Posterior vena cava (tissue), 2 donors: ENCODE data around the gene ARMC3. TPM values are rescaled to one million over a fixed set of nuclear protein-coding genes. Genes with fewer than 3 reads are reported as not detected.

Source experiments
- DNase-seq: peaks from one replicate; pipeline ENCODE4 v3.0.0-alpha.2; 2020; ENCODE audit warnings: low spot score
- intact Hi-C, 2 donors: fragments of 100-400 bp; cut with DNase I; formaldehyde crosslinking; loops; one replicate each; pipeline versions ENCODE4 v1.14.1 to v1.14.2; 2022 to 2023
- total RNA-seq, 2 donors: library from RNA; stranded (reverse); fragmentation: NEBNext Ultra II Directional; extraction: Animal tissue kit (Norgen Biotek cat#: 25700); gene quantifications; one replicate each; pipeline ENCODE4 v1.2.1, GENCODE V29; 2021
- donor health status: DM: yes; HTN: yes; CAD: no.
- donor health status: DM: yes; HTN: yes; CAD: no.

ARMC3 gene
- total RNA-seq, 2 donors from 2014 or later, result not detected

DNA sequence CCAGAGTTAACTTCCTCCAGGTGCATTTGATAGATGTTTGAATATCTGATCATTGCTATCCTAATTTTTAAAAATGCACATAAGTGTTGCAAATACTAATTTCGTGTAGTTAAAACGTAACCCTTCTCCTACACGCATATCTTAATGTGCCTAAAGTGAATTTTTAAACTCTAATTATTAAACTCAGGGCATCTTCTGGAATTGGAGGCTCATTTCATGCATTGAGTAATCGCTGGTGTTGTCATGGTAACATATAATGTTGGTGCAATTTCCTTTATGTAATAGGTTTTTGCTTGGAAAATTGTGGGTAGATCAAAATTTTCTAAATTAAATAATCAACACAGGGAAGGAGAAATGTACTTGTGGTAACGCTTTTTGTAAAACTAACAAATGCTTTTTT lies 56.2 kb downstream of the ARMC3 start:
- intact Hi-C loops, result loop anchor here in 1 of 2 donors (10.0 kb wide), 1 partner anchor 399 kb away; no protein-coding TSS in a partner anchor
- no peak for DNase-seq

DNA sequence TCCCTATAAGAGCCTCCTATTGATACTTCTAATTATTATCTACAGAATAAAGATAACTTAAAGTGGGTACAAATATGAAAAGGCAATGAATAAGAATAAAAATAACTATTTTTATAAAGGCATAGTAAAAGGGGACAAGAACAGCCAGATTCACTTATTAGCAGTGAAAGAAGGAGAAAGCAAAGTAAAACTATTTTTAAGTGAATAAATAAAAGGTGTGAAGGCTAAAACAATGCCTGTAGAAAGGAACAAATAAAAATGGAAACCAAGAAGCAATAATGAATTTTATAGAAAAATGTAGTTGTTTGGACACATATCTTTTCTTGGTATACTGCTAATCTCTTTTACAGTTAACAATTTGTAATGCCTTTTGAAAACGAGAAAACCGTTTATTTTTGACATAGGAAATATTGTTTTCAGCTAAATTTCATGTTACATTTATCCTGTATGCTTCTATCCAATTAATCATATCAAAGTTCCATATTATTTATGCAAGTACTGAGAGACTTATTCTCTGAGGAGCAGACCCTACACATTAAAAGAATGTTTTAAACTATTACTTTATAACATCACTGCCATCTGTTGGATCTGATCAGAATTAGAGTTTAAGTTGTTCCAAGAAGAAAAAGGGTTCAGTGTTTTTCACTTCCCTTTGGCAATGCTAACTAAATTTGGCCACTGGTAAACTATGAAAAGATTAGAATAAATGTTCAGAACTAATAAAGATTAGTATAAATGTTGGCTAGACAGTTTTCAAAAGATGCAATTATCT lies 59.1 kb downstream of the ARMC3 start:
- no peak for DNase-seq
- intact Hi-C loops, result loop anchor here (5.0 to 10.0 kb wide), 2 partner anchors 402 to 975 kb away; no protein-coding TSS in a partner anchor

DNA sequence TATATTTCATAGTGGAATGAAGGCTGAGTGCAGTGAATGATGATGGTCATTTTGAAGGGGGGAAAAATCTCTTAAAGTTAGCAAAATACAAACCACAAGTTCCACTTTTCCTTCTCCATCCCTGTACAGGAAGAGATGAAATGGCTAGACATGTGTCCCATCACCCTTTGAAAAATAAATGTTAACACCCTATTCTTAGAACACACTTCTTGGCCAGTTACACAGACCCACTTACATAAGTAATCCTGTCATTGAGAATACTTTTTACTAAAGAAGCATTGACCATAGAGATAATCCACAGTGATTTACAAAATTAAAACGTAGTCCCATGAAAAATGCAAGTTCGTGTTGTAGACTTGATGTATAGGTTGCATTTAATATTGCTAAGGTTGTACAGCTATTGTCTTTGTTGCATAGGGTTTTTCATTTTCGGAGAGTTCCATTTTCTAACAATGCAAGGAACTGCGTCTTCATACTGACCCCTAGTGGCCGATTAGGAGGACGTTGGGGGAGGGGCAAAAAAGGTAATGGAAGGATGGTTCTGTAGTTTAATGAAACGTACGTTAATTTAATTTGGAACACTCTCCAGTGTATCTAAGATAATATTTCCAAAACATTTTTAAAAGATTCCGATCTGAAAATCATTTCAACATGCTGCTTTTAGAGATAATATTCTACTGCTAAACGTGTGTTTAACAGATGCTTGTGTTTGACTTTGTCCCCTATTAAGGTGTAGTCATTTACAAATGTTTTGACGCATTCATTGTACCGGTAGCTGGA lies 60.9 kb downstream of the ARMC3 start:
- DNase-seq, result no peak
- intact Hi-C loops, result loop anchor here (5.0 to 10.0 kb wide), 2 partner anchors 404 to 976 kb away; no protein-coding TSS in a partner anchor

DNA sequence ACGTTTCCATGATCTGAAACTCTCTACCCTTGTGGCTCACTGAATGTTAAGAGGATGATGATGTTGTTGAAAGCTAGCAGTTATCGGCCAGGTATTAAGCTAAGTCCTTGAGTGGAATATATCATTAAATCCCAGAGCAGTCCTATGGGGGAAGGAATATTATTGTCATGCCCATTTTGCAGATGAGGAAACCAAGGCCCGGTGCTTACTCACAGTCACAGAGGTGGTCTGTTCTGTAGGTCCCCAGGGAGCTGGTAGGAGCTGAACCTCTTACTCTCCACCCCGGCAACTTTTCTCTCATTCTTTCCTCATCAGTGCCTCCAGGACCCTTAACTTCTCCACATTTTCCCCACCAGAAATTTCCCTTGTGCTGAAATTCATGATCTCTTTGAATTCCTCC lies 62.6 kb downstream of the ARMC3 start:
- intact Hi-C loops, result no loop called here
- DNase-seq, result no peak

DNA sequence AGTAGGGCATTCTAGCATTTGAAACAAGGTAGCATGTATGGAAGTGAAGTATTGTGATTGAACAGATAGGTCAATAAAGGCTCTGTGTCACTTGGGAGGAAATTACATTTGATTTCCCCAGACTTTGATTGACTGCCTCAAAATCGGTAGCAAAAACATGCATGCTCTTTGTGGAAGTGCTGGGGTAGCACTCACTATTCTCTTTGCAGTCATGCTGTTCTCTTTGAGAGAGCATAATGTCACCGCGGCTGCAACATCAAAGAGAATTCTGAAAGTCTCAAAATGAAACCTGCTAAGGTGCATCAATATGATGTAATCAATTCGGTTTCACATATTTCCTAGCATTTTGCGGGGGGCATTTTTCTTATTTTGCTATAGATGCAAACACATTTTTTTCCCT lies 64.2 kb downstream of the ARMC3 start:
- no peak for DNase-seq
- intact Hi-C loops, result no loop called here

DNA sequence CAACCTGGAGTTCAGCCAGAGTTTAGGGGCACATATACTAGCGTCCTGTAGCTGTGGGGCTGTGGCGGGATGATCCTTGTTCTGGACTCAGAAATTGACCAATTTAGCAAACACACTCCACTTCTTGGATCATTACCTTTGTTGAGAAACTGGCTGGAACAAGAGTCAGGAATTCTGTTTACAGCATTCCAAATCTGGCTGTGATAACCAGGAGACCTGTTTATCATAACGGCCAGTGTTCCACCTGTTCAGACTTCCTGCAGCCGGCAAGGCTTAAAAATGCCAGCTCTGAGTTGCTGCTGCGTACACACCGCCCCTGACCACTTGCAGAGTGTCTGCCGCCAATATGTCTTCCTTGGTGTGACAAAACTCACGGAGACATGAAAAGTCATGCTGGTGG lies 64.8 kb downstream of the ARMC3 start:
- intact Hi-C loops, result no loop called here

DNA sequence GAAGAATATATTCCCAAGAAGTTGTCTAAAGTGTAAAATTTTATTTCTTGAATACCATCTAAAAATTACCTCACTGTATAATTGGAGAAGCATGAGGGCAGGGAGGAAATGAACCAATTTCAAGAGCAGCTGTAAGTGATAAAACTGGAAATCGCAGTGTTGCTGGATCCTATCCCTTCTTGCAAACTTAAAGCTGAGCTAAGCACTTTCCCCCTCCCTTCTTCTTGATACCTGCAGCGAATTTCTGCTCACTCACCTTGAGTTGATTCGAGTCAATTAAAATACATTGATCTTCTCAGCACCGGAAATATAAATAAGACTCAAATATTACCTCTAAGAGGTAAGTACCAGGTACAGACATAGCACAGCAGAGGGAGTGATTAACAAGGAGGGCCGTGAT lies 65.5 kb downstream of the ARMC3 start:
- intact Hi-C loops, result no loop called here

More for the DNA sequence above, 64.8 kb downstream of the ARMC3 start:
- DNase-seq, result no peak

DNA sequence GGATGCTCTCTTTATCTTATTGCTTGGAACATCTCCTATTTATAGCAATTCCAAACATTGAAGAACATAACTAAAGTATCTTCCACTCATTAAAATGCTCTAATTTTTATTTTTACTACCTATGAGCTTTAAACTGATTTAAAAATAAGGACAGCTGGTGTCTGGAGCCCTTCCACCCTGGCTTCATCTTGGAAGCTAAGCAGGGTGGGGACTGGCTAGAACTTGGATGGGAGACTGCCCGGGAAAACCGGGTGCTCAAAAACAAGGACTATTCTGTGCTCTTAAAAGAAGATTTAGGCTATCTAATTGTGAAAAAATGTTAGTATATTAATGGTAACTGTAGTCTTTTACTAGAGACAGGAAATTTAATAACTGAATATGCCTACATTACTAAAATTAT lies 69.2 kb downstream of the ARMC3 start:
- intact Hi-C loops, result no loop called here

More for the DNA sequence above, 65.5 kb downstream of the ARMC3 start:
- DNase-seq, result no peak

DNA sequence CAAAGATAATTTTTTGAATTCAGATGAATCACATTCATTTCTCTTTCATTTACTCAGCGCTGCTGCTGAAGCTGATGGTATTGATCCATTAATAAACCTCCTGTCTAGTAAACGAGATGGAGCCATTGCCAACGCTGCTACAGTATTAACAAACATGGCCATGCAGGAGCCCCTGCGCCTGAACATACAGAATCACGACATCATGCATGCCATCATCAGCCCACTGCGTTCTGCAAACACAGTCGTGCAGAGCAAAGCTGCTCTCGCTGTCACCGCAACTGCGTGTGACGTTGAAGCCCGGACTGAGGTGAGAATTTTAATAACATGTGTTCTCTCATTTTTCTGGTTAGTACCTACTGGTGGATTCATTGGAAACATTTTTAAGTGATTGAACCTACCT lies 70.2 kb downstream of the ARMC3 start:
- intact Hi-C loops, result no loop called here
- DNase-seq, result no peak

More for the DNA sequence above, 69.2 kb downstream of the ARMC3 start:
- no peak for DNase-seq

DNA sequence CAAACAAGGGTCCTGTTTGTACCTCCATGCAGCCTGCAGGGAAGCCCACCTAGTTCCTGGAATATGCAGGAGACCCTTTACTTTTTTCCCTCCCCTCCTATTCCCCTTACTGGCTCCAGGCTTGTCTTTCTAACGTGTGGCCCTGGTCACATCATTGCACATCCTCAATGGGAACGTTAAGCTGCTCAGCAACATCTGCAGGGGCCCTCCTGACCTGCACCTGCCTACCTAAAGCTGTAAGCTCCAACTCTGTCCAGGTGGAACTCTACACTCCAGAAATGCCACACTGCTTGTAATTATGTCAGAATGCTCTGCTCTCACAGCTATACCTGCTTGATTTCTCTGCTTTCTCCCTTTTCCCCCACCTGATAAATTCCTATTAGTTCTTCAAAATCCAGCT lies 72.1 kb downstream of the ARMC3 start:
- intact Hi-C loops, result no loop called here
- no peak for DNase-seq

DNA sequence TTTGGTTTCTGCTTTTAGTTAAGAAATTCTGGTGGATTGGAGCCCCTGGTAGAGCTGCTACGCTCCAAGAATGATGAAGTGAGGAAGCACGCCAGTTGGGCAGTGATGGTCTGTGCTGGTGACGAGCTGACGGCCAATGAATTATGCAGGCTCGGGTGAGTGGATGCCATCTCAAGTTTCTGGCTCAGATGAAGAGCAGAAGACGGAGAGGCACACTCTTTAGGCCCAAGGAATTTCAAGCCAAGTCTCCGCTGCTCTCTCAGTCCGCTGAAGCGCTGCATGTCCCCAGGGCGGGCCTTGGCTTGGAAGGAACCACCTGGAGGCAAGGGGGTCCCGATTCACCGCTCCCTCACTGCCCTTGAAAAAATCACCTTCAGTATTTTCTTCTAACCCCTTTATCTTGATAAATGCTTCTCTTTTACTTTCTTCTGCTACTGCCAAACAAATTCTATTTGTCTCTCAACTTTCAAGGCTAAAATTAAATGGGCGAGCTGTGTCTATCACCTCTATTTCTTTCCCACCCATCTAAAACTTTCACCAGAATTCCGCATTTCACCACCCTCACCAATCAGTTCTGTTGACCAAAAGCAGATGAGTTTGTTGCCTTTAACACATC lies 74.2 kb downstream of the ARMC3 start:
- DNase-seq, result no peak
- intact Hi-C loops, result no loop called here

DNA sequence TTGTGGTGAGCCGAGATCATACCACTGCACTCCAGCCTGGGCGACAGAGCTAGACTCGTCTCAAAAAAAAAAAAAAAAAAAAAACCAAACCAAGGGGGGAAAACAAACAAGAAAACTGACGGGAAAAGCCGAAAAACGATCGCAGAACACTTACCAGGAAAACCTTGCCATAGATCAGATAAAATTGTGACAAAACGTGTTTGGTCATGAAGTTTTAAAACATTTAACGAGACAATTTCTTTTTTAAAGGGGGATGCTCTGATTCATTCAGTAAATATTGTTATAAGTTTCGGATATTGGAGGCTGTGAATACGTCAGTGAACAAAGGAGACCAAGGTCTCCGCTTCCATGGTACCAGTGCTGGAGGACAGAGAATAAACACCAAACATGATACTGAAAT lies 77.3 kb downstream of the ARMC3 start:
- DNase-seq, result no peak
- intact Hi-C loops, result no loop called here

DNA sequence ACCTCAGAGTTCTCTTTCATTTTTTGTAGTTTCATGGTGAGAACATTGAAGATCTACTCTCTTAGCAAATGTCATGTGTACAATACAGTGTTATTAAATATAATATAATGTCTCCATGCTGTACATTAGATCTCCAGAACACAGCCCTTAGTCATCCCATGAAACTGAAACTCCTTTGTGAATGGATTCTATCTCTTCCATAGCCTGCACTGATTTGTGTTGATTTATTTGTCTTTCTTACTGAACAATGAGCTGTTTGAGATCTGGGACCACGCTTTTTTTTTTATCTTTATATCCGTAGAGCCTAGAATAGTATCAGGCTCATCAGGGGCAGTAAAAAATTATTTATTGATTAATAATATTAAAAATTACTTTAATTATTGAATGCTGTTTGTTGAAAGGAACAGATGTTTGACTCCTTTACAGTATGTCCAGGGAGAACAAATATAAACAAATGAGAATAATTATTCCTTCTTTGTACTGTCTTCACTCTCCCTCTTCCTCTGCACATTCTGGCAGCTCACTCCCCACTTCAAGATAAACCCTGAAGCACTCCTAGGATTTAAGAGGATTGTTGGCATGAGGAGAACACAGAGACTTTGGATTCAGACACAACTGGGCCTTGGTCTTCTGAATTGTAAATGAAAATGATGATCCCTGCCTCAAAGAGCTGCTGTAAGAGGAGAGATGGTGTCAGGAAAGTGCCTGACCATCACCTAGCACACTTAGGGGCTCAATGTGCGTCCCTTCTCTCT lies 85.9 kb downstream of the ARMC3 start:
- intact Hi-C loops, result no loop called here
- no peak for DNase-seq

DNA sequence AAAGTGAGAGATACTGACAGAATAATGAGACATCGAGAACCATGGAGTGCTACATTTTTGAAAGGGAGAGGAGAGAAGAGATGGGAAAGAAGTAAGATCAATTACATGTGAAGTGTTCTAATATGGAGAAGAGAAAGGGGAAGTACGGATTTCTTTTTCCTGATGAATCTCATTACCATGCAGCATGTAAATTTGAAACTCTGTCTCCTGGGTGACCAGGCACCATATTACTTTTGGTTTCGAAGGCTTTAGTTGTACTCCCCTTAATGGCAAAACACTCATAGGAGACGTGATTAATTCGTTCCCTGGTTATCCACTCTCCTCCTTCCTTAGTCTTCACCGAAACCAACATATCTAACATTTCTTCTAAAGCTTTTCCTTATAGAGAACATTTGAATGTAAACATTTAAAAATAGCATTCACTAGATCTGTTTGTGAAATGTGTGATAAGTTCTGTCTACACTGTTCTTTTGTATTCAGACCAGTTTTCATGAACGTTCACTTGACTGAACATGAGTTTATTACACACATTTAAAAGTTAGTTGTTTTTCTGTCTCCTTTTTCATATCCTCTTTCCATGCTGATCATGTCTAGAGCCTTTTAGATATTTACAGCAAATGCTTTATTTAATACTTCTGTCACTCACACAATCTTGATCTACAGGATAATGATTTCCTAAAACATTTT lies 87.3 kb downstream of the ARMC3 start:
- intact Hi-C loops, result no loop called here
- no peak for DNase-seq

DNA sequence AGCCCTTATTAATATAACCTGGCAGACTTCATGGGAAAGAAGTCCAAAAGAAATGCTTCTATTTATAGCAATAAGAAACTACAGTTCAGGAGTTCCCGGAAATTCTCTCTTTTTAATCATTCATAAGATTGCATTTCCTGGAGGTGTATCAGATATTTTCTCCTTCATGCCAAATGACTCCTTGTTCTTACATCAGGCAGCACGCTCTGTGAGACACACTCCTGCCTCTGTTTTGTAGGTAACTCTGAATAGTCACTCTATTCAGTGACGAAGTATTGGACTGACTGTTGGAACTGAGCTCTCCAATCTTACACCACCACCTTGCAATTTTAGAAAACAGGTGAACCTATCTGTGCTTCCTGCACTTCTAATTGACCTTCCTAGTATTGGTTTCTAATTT lies 88.8 kb downstream of the ARMC3 start:
- intact Hi-C loops, result no loop called here
- DNase-seq, result no peak

DNA sequence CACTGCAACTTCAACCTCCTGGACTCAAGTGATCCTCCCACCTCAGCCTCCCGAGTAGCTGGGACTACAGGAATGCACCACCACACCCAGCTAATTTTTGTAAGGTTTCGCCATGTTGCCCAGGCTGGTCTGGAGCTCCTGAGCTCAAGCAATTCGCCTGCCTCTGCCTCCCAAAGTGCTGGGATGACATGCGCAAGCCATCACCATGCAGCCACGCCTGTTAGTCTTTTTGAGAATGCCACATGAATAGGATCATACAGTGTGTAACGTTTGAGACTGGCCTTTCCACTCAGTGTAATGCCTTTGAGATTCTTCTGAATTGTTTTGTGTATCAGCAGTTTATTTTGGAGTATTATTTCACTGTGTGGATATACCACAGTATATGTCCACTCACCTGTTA lies 91.8 kb downstream of the ARMC3 start:
- no peak for DNase-seq
- intact Hi-C loops, result no loop called here

DNA sequence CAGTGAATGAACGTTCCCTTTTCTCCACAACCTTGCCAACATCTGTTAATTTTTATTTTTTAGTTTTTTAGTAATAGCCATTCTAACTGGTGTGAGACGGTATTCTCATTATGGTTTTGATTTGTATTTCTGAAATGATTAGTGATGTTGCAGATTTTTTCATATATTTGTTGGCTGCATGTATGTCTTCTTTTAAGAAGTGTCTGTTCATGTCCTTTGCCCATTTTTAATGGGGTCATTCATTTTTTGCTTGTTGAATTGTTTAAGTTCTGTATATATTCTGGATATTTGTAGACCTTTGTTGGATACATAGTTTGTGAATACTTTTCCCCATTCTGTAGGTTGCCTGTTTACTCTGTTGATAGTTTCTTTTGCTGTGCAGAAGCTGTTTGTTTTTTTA lies 93.6 kb downstream of the ARMC3 start:
- DNase-seq, result no peak
- intact Hi-C loops, result no loop called here

DNA sequence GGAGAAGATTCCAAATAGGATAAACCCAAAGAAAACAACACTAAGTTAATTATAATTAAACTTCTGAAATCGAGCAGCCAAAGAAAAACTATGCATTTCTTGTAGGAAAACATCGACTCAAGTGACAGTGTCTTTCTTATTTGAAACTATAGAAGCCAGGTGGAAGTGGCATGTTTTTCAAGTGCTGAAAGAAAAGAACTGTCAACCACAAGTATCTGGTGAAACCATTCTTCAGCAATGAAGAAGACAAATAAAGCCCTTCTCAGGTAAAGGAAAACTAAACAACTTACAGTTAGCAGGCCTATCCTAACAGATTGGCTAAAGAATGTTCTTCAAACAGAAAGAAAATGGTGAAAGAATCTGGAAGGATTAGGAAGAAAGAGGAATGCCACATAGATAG lies 96.1 kb downstream of the ARMC3 start:
- intact Hi-C loops, result no loop called here
- no peak for DNase-seq

DNA sequence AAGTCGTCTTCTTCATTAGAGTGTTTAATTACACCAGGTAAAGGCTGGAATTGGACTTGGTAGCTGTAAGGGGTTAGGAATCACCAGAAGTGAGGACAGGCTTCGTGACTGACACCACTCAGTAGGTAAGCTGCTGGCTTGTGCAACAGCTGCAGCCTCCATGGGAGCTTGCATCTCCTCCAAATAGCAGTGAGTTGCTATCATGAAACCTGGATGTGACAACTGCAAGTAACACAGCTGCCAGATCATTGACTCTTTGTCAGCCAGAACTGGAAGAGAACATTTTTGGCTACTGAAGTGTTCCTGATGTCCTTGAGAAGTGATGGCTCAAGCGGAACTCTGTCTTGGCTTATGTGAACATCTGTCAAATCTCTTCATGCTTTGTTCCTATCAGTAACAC lies 103.5 kb downstream of the ARMC3 start:
- no peak for DNase-seq
- intact Hi-C loops, result no loop called here
